DMS114 treated with DMSO at 0.1 percent for 48 hours (cell line): Measurements from ENCODE around the gene LUC7L.
"Not testable (repeated sequence)": the region's sequence is repeated elsewhere in the genome, so short reads cannot be mapped to it uniquely, and the experiment has no call there.

Source experiments
- DNase-seq: peaks from one replicate; lab custom pipeline; 2025; ENCODE audit not compliant: unreplicated experiment; lab: John Stamatoyannopoulos, UW

The LUC7L gene, protein sequence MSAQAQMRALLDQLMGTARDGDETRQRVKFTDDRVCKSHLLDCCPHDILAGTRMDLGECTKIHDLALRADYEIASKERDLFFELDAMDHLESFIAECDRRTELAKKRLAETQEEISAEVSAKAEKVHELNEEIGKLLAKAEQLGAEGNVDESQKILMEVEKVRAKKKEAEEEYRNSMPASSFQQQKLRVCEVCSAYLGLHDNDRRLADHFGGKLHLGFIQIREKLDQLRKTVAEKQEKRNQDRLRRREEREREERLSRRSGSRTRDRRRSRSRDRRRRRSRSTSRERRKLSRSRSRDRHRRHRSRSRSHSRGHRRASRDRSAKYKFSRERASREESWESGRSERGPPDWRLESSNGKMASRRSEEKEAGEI

DNA sequence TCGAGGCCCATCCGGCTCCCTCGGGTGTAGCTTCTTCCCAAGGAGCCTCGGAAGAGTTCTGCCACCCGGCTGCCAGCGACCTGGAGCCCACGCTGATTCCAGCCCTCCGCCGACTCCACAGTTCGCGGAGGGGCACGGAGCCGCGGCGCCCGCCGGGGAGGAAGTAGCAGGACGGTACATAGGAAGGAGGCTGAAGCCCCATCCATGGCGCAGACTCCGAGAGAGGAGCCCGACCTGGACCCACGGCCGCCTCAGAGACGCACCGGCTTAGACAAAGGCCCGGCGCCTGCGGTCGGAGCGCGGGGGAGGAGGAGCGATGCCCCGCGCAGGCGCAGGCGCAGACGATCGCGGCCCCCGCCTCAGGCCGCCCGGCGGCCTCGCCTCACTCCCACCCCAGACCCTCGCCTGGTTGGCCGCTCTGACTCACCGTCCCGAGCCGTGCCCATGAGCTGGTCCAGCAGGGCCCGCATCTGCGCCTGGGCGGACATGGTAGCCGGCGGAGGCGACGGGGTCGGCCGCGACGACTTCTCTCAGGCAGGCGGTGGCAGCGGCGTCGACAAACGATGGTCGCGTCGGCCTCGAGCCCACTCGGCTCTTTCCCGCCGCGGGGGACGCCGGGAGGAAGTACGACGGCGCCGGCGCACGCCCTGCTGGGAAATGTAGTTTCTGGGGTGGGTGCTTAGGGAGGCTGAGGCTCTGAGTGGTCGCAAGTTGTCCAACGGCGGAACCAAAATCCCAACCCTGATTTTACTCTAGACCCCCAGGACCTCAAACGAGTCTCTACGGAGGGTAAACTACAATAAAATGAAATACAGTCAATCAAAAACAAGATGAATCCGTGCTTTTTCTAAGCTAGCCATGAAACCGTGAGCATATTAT is at the start of gene LUC7L:
Gene LUC7L, minus strand, starts transcription at position 598 of the 879 bp plus-strand sequence. Its CDS starts 110 bp downstream, at position 488.
- DNase-seq, result peak; percentile 74

DNA sequence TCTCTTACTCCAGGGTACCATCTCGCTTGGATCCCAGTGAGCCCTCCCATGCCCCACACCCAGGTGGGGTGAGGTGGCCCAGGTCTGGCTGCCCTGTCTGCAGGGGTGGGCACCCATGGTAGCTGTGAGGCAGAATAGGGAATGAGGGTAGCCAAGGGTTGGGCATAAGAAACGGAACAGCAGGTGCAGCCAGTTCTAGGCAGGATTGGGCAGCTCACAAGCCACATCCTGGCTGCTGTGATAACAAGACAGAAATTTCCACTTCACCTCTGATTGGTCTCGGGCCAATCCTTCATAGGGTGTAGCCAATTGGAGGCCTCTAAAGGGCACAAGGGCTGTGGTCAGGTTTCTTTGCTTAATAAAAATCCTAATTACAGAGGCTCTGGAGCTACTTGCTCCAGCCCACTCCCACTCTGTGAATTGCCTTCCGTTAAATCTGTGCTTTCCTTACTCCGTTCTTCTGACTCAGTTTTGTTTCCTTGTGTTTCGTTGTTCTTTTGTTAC is 49.7 kb upstream of the LUC7L start:
- DNase-seq, result no peak

DNA sequence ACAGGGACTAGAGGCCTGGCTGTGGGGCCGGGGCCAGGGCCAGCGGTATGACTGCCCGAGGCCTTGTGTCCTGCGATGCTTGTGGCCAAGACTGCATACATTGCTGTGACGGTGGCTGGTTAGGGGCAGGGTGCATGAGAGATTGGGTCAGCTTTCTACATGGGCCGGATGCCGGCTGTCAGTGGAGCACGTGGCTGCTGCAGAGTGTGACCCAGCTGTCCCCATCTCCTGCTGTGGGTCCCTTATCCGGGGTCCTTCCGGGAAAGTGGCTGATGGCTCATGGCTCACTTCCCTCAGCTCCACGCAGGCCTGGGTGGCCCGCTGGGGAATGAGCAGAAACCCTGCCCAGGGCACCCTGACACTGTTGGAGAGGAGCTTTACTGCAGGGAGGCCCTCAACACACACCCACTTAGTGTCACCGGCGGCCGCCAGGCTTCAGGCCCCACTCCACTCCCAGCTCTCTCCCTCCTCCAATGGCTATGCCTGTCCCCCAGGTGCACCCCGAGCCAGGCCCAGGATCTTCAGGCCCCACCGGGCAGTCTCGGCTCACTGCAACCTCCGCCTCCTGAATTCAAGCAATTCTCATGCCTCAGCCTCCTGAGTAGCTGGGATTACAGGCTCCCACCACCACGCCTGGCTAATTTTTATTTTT is 47.3 kb upstream of the LUC7L start:
- no peak for DNase-seq

DNA sequence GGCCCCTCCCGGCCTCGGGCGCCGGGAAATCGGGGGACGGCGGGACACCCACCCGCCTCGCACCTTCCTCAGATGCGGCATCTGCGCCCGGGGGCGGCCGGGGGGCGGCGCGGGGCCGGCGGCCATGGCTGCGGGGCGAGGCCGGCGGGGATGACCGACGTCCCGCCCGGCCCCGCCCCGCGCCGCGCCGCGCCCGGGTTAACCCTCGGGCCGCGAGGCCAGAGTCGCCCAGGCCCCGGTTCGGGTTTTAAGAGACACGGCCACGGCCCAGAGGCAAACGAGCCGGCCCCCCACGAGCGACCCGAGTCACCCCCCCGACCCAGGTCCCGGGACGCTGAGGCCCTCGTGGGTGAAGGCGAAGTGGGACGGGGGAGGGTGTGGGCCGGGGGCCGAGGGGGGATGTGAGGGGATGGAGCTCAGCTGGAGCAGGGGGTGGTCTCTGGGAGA is 46.6 kb upstream of the LUC7L start, which contains the start of gene RGS11:
Gene RGS11, minus strand, starts transcription at position 159 of the 447 bp plus-strand sequence. Its CDS starts 33 bp downstream, at position 126.
- DNase-seq, result no peak

DNA sequence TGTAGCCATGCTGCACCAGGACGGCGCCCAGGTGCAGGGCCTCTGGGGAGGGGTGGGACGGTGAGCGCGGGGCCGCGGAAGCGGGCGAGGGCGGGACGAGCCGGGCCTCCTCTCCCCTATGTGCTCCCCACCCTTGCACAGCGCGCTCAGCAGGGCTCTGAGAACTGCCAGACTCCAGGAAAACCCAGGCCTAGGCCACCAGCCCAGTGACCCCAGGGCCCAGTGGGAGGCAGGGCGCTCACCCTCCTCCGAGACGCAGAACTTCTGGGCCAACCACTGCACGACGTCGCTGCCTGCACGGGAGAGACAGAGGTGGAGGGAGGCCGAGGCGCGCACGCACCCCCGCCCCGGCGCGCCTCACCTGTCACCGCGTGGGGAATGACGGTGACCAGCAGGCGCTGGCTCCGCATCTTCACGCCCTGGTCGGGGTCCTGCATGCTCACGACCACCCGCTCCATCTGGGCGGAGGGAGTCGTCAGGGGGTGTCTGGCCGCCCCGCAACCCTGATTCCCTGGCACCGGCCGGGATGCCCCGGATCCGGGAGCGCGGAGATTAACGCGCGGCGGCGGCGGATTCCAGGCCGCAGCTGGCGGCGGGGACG is 45.9 kb upstream of the LUC7L start:
- DNase-seq, result no peak

DNA sequence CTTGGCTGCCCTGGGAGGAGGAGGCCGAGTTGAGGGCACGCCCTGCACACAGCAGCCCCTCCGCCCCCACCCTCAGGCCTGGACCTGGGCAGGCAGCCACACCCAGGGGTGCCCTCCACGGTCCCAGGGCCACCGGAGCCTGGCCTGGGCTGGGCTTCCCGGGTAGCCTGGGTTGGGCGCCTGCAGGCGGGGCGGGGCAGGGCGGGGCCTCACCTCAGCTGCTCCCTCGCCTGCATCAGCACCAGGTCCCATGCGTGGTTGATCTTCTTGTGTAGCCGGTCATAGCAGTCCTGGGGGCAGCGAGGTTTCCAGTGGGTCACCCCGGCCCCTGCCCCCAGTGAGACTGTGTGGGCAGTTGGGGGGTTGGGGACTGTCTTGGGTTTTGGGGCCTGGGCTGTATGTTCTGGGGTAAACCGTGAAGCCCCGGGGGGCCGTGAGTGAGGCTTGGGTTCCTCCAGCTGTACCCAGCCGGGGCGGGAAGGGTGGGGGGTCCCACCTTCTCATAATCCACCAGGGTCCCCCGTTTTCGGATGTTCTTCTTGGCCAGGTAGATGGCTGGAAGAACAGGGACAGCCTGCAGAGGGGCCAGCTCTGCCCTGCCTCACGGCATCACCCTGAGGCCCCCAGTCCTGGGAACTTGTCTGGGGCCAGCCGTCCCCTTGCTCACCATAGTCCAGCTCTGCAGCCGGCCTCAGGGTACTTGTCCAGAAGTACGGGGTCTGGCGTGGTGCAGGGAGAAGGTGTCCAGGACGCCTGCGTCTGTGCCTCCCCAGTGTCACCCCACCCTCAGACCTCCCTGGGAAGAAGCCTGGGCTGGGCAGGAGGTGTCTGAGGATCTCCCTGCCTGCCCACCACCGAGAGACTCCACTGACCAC is 44.5 kb upstream of the LUC7L start:
- DNase-seq, result no peak

DNA sequence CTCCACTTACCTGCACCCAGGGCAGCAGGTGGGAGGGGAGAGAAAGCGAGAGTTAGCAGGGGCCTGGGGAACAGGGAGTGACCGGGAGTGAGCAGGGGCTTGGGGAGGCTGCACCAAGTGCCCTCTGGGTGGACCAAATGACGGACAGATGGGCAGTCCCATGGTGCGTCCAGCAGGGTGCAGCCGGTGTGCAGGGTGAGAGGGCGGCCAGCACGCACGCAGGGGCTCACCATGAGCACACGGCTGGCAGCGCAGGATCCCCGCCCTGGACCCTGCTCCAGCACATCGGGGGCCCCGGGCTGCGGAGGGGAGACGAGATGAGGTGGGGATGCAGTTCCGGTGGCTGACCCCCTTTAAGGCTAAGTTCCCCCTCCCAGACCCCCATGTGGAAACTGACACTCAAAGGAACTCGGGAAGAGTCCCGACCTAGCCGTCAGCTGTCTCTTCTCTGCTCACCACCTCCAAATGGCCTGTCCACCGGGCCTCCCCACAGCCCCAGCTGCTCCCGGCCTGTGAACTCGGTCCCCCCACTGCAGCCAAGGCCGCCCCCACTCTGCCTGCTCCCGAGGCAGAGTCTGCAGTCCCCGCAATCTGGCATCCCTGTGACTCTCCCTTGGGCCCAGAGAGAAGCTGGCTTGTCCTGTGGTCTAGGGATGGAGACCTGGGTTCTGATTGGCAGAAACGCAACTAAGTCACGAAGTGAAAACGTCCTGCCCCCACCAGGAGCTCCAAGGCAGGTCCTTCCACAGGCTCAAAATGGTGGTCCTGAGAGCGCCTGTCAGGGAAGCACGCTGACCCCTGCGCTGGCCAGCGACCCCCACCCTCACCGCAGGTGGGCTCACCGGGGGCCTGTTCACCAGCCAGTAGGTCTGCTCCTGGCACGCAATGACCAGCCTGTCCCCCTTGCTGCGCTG is 43.6 kb upstream of the LUC7L start:
- no peak for DNase-seq

DNA sequence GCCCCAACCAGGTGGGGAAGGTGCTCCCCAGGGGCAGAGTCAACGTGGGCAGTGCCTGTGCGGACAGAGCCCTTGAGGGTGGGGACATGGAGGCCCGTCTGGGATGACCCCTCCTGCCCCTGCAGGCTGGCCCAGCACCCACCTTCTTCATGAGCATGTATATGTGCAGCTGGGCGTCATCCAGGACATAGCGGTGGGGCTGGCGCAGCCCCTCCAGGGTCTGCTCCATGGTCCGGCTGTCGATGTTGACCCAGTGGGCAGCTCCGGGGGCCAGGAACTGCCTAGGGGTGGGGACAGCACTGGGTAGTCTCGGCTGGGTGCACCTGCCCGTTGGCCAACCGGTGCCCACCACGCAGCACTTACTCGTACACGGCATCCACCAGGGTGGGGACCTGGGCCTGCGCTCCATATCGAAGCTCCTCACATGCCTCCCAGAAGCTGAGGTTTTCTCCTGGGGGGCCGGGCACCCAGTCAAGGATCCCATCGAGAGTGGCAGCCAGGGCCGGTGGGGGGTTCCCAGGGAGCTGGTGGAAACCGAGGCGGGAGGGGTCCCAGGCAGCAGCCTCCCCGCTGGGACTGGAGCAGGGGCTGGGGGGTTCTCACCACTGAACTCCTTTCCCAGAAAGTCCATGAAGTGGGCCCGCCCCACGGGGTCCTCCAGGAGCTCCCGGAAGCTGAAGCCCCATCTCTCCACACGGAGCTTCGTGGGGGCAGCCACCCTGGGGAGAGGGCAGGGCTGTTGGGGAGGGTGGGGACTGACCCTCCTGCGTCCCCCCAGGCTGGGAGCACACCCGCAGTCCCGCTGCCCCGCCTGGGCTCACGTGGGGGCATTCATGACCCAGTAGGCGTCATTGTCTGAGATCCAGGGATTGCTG is 41.4 kb upstream of the LUC7L start:
- no peak for DNase-seq

DNA sequence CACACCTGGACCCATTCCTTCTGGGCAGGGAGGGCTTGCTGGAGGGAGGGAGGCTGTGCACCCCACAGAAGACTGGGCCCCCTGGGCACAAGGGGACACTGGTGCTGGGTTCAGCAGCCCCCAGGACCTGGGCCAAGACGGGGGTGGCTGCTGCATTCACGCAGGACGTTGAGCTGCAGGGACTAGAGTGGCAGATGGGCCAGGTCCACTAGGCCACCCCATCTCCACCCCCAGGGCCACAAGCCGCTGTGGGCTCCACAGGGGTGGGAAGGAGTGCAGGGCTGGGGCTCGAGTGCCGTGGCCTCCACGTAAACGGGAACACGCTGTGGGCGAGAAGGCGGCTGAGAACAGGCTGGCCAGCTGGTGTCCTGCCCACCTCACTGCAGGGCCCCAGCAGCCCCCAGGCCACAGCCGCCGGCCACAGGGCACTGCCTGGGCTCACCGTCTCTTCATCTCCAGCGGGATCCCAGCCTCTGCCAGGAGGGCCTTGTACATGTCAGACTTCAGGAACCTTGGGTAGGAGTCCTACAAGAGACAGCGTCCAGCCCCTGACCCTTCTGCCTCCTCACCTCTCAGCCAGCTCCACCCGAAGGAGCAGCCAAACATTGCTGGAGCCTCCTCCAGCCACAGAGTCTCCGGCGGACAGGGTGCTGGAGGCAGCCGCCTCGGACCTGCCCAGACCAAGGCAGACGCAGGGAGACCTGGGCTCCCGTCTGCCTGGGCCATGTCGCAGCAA is 40.0 kb upstream of the LUC7L start:
- DNase-seq, result no peak

DNA sequence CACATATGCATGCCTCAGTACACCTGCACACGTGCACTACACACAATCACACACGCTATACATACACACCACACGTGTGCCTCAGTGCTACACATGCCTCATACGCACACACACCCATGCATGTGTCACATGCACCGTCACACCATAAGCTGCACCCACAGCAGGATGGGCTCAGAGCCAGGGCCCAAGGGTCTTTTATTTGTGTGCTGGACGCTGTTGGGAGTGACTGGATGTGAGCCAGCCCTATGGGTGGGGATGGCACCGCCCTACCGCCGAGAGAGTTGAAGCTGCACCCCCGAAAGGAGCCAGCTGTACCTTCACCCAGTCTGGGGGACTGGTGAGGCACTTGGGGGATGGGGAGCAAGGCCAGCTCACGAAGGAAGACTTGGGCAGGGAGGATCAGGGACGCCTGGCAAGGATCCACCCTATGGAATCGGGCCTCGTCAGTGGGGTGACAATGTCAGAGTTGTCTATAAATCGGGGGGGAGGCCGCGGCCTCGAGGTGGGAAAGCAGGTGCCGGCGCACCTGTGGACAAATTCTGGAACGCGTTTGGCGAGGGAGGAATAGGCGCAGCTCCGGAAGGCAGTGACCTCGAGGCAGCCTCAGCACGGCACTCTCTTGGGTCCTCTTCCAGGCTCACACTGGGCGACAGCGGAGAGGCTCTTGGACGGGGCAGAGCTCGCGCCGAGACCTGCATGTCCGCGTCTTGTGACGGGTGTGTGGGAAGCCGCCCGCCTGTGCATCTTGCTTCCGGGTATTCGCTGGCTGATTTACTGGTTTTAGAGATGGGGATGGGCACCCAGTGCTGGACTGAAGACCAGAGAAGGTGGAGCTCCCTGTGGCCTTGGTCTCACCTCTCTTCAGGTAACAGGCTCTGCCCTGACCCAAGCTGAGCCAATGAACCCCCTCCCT is 39.1 kb upstream of the LUC7L start:
- DNase-seq, result no peak

DNA sequence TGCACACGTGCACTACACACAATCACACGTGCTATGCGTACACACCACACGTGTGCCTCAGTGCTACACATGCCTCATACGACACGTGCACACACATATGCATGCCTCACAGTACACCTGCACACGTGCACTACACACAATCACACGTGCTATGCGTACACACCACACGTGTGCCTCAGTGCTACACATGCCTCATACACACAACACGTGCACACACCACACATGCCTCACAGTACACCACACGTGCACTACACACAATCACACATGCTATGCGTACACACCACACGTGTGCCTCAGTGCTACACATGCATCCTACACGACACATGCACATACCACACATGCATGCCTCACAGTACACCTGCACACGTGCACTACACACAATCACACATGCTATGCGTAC is 38.3 kb upstream of the LUC7L start:
- not testable (repeated sequence) for DNase-seq

DNA sequence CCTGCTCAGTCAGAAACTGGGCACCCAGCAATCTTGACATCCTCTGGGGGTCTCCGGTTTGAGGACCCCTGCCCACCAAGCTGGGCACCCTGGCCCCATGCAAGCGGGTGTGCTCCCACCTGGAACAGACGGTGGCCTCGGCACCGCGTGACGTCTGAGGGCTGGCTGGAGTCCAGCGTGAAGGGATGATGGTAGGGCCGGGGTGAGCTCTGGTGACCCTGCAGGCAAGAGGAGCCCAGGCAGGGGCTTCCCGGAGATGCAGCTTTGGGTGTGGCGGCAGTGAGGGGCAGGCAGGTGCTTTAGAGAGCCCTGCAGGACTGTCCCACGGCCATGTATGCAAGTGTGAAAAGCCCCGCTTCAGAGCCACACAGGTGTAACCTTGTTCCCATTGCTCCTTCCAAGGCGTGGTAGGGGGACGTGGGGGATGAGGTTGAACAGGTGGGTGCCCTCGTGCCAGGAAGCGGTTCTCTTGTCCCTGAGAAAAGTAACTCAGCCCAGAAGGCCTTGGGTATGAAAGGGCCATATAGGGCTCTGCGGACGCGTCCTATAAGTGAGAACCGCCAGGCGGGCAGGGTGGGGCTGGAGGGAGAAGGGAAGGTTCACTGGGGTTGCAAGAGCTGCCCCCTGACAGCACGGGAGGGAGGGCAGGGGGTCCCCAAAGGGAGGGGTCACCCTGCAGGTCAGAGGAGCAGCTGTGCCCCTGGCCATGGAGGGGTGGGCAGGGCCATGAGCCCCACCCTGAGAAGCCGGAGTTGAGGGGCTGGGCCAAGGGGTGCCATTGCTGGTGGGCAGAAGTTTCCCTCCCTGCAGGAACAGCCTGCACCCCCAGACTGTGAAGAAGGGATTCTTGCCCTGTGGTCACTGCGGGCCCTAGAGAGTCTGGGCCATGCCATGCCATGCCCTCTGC is 37.3 kb upstream of the LUC7L start:
- DNase-seq, result no peak

DNA sequence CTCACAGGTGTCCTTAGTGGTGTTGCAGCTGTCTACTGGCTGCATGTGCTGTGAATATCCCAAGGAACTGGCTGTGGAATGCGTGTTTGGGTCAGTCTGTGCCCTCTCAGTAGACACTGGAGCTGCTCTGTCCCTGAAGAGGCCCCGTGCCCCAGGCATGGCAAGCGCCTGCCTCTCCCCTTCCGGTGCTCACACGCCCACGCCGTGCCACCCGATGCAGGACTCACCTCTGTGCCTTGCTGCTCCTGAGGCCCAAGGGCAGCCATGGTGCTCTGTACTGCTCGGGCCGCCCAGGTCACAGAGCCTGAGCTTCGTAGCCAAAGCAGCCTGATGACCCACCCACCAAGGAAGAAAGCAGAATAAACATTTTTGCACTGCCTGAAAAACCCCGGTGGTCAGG is 36.5 kb upstream of the LUC7L start:
- no peak for DNase-seq

DNA sequence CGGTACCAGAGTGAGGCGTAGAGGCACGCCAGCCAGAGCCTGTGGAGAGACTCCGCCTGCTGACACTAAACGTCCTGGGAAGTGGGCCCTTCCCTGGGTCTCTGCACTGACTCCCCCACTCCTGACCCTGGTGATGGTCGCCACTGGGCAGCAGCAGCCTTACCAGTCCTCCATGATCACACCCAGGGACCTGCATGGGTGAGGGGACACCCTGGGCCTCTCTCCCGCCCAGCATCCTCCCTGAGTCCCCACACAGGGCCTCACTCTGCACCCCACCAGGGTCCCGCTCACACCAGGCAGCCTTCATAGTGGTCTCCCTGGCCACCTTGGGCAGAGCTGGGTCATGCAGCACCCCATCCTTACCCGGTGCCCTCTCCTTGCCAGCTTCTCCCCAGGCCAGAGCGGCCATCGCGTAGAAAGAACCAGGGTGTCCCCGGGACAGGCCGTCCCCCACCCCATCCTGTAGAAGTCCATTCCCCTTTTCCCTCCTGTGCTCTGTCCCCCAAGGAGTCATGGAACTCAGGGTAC is 35.8 kb upstream of the LUC7L start:
- DNase-seq, result no peak

DNA sequence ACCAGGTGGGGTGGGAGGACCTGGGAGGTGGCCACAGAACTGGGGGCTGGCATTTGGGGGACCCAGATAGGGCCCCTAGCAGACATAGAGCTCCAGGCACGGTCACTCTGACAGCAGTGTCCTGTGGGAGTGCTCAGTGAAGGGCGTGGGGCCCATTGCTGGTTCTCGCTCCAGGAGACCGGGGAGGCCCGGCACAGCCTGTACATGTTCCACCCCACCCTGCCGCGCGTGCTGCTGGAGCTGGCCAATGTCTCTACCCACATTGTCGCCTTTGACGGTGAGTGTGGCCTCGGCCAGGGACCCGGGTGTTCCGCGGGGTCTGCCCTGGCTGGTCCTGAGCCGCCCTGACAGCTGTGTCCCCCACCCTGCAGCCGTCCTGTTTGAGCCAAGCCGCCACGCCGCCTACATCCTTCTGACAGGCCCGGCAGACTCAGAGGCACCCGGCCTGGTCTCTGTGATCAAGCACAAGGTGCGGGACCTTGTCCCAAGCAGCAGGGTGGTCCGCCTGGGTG is 35.2 kb upstream of the LUC7L start:
- no peak for DNase-seq
